Measurements from ENCODE around the gene HOXA7.

- no peak for TF ChIP-seq CTCF (conservative IDR thresholded peaks at IDR 0.05)
- TF ChIP-seq EZH2 (IDR thresholded peaks at IDR 0.05; ENCODE audit: low read depth), result no peak
Observed at GRCh38 chr7:27188386-27189294, 32.2 kb upstream of the HOXA7 start.
